Panc1 (cell line): ENCODE results near the gene KCNMB3. TPM values are rescaled to one million over a fixed set of nuclear protein-coding genes. Genes with fewer than 3 reads are reported as not detected.

ENCODE experiments used
- ATAC-seq: fragments of 200-7000 bp; cut with Tn5 transposase; 2 replicates; pipeline ENCODE4 v1.9.1; 2020; ENCODE audit warnings: mild to moderate bottlenecking, moderate library complexity
- BruUV-seq: library from RNA; stranded (reverse); fragments of 400-500 nt; replicated peaks from 2 replicates; lab custom pipeline; 2021; lab: Mats Ljungman, UMichigan
- CTCF ChIA-PET: fragments of 300-600 bp; sonication (Branson Sonifier 250); formaldehyde crosslinking; loops from one replicate; lab custom pipeline; 2022; ENCODE audit warnings: antibody characterized with exemption; lab: Charles Lee
- POLR2A ChIA-PET: fragments of 300-600 bp; sonication (Branson Sonifier 250); formaldehyde crosslinking; loops from one replicate; lab custom pipeline; 2022; ENCODE audit warnings: antibody characterized with exemption; lab: Charles Lee
- DNase-seq: peaks from one replicate; pipeline ENCODE4 v3.0.0-alpha.2; 2010; ENCODE audit warnings: low read depth, low spot score
- H3K27ac ChIP-seq: 2 replicates; pipeline ENCODE4 v1.5.1; 2011; ENCODE audit warnings: mild to moderate bottlenecking, low read length, inconsistent platforms
- H3K27me3 ChIP-seq: fragments of 200-500 bp; sonication (Bioruptor generic); 2 replicates; pipeline ENCODE4 v1.6.0; 2014; ENCODE audit warnings: low read length, inconsistent platforms; ENCODE audit not compliant: control insufficient read depth, insufficient read depth
- H3K36me3 ChIP-seq: fragments of 200-500 bp; sonication (Bioruptor generic); 2 replicates; pipeline ENCODE4 v1.5.1; 2014; ENCODE audit warnings: inconsistent platforms, mild to moderate bottlenecking, low read length, moderate library complexity; ENCODE audit not compliant: control insufficient read depth, insufficient read depth
- H3K4me1 ChIP-seq: 2 replicates; pipeline ENCODE4 v1.5.1; 2011; ENCODE audit warnings: inconsistent platforms, mild to moderate bottlenecking, low read length, moderate library complexity; ENCODE audit not compliant: control insufficient read depth, insufficient read depth
- H3K4me3 ChIP-seq, 2 experiments: 2 replicates each; pipeline ENCODE4 v1.5.1; 2011 to 2012; ENCODE audit warnings: low read depth in 2 of 2, low read length in 2 of 2, mild to moderate bottlenecking in 2 of 2, inconsistent platforms in 1 of 2, moderate library complexity in 1 of 2
- H3K9me3 ChIP-seq: fragments of 200-500 bp; sonication (Bioruptor generic); 2 replicates; pipeline ENCODE4 v1.5.1; 2014; ENCODE audit warnings: low read depth, mild to moderate bottlenecking, inconsistent platforms, low read length, moderate library complexity; ENCODE audit not compliant: control insufficient read depth, insufficient read depth
- POLR2AphosphoS5 ChIP-seq: IDR thresholded peaks from 2 replicates; pipeline ENCODE4 v1.6.1; 2012; ENCODE audit warnings: mild to moderate bottlenecking, low read depth, low read length, moderate library complexity
- SIN3A ChIP-seq: IDR thresholded peaks from 2 replicates; pipeline ENCODE4 v1.6.1; 2012; ENCODE audit warnings: low read depth, mild to moderate bottlenecking, low read length, moderate library complexity, borderline replicate concordance; ENCODE audit not compliant: insufficient read depth
- TCF7L2 ChIP-seq: IDR thresholded peaks from 2 replicates; pipeline ENCODE4 v1.6.1; 2011; ENCODE audit warnings: mild to moderate bottlenecking, low read depth, low read length, inconsistent platforms
- in situ Hi-C: cut with HindIII; loops from 2 replicates; pipeline ENCODE4 v1.10.0; 2016; ENCODE audit warnings: low sequenced_read_pairs, low pct_unique_long_range_greater_than_20kb
- intact Hi-C: fragments of 100-400 bp; cut with micrococcal nuclease; formaldehyde crosslinking; loops from one replicate; pipeline ENCODE4 v1.10.0; 2022; ENCODE audit not compliant: unreplicated experiment
- total RNA-seq: library from RNA; stranded (reverse); gene quantifications from one replicate; pipeline ENCODE4 v1.2.1, GENCODE V29; 2021; ENCODE audit not compliant: unreplicated experiment
- TF ChIP-seq, protein P1 (sequence below): fragments of 450-650 bp; IDR thresholded peaks from 2 replicates; pipeline ENCODE4 v1.5.1; 2017; ENCODE audit warnings: mild to moderate bottlenecking
- TF ChIP-seq, protein P2 (sequence below), 2 experiments: IDR thresholded peaks; 2 replicates each; pipeline ENCODE4 v1.6.1; 2011 to 2012; ENCODE audit warnings: low read depth in 2 of 2, control low read depth in 1 of 2, low read length in 1 of 2, mild to moderate bottlenecking in 1 of 2, moderate library complexity in 1 of 2; ENCODE audit not compliant: insufficient read depth in 1 of 2

KCNMB3 gene
- total RNA-seq, 1 experiment from 2014 or later: 5.8 TPM

DNA sequence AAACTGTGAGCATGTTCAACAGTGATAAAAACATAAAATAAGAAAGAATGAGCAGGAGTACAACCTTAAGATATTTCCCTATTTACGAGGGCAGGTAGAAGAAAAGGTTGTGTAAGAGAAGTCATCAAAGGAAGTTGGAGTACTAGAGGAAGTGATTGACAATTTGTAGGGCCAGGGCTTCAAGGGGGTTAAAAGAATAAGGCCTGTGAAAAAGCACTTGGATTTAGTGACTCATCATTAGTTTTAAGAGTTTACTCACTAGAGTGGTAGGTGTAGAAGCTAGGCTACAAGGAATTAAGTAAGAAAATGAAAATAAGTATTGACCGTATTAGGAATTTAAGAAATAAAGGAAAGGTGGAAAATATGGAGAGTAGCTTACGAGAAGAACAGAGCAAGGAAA, 23.6 kb downstream of the KCNMB3 start:
- H3K27ac ChIP-seq: no peak overlapping the region
- peaks cover 16% of the 10 kb centered on the region for H3K36me3 ChIP-seq
- intact Hi-C loops: no loop called here
- no peaks in the 10 kb centered on the region for H3K9me3 ChIP-seq
- H3K27me3 ChIP-seq: no peaks in the 10 kb centered on the region
- CTCF ChIA-PET: no interaction called here
- no peak overlapping the region for H3K4me3 ChIP-seq
- no TSS peak for BruUV-seq
- in situ Hi-C loops: no loop called here
- DNase-seq: no peak
- no peak for ATAC-seq
- POLR2A ChIA-PET: interaction anchor here (0.6 kb wide), 1 partner anchor 330 kb away, joined by 5 read pairs; no protein-coding TSS in a partner anchor
- TF ChIP-seq, protein P1, sequence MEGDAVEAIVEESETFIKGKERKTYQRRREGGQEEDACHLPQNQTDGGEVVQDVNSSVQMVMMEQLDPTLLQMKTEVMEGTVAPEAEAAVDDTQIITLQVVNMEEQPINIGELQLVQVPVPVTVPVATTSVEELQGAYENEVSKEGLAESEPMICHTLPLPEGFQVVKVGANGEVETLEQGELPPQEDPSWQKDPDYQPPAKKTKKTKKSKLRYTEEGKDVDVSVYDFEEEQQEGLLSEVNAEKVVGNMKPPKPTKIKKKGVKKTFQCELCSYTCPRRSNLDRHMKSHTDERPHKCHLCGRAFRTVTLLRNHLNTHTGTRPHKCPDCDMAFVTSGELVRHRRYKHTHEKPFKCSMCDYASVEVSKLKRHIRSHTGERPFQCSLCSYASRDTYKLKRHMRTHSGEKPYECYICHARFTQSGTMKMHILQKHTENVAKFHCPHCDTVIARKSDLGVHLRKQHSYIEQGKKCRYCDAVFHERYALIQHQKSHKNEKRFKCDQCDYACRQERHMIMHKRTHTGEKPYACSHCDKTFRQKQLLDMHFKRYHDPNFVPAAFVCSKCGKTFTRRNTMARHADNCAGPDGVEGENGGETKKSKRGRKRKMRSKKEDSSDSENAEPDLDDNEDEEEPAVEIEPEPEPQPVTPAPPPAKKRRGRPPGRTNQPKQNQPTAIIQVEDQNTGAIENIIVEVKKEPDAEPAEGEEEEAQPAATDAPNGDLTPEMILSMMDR: no peak
- no peak for TF ChIP-seq POLR2AphosphoS5
- no peak for TF ChIP-seq SIN3A
- no peak for TF ChIP-seq TCF7L2
- TF ChIP-seq, protein P2, sequence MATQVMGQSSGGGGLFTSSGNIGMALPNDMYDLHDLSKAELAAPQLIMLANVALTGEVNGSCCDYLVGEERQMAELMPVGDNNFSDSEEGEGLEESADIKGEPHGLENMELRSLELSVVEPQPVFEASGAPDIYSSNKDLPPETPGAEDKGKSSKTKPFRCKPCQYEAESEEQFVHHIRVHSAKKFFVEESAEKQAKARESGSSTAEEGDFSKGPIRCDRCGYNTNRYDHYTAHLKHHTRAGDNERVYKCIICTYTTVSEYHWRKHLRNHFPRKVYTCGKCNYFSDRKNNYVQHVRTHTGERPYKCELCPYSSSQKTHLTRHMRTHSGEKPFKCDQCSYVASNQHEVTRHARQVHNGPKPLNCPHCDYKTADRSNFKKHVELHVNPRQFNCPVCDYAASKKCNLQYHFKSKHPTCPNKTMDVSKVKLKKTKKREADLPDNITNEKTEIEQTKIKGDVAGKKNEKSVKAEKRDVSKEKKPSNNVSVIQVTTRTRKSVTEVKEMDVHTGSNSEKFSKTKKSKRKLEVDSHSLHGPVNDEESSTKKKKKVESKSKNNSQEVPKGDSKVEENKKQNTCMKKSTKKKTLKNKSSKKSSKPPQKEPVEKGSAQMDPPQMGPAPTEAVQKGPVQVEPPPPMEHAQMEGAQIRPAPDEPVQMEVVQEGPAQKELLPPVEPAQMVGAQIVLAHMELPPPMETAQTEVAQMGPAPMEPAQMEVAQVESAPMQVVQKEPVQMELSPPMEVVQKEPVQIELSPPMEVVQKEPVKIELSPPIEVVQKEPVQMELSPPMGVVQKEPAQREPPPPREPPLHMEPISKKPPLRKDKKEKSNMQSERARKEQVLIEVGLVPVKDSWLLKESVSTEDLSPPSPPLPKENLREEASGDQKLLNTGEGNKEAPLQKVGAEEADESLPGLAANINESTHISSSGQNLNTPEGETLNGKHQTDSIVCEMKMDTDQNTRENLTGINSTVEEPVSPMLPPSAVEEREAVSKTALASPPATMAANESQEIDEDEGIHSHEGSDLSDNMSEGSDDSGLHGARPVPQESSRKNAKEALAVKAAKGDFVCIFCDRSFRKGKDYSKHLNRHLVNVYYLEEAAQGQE (IDR thresholded peaks at IDR 0.05; ENCODE audit: insufficient read depth in 1 of 2, low read depth in 2 of 2, low read length in 1 of 2): no peak
- H3K4me1 ChIP-seq: no peaks in the 10 kb centered on the region

DNA sequence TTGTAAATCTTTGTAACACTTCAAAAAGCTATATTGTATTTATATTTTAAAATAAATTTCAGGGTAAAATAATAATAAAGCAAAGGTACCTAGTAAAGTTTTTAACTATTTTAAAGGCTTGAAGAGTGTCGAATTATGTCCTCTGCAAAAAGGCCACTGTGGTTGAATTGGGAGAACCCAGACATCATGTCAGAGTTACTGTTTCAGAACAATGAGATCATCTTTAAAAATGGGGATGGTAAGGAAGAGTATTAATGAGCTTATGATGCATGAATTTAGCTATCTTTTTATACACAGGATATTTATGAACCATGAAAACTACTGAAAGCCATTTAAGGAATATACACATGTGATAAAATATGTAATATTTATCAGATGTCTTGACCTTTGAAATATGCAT, 26.3 kb downstream of the KCNMB3 start:
- Histone ChIP-seq H3K4me3 (no peak overlapping the region), H3K9me3 (no peaks in the 10 kb centered on the region), H3K27ac (no peak overlapping the region), H3K4me1 (no peaks in the 10 kb centered on the region), H3K36me3 (peaks cover 11% of the 10 kb centered on the region), H3K27me3 (no peaks in the 10 kb centered on the region)
- no TSS peak for BruUV-seq
- CTCF ChIA-PET: no interaction called here
- intact Hi-C loops: no loop called here
- in situ Hi-C loops: no loop called here
- no peak for DNase-seq
- no peak for ATAC-seq
- TF ChIP-seq POLR2AphosphoS5: no peak
- no peak for TF ChIP-seq SIN3A
- TF ChIP-seq, protein P1: no peak
- TF ChIP-seq, protein P2 (IDR thresholded peaks at IDR 0.05; ENCODE audit: insufficient read depth in 1 of 2, low read depth in 2 of 2, low read length in 1 of 2): no peak
- TF ChIP-seq TCF7L2: no peak
- POLR2A ChIA-PET: no interaction called here
